BJ (cell line): ENCODE results near the gene ASXL2. TPM values are rescaled to one million over a fixed set of nuclear protein-coding genes. Genes with fewer than 3 reads are reported as not detected.

Experiments used
- CTCF ChIA-PET: fragments of 350-600 bp; formaldehyde crosslinking; extraction: SDS; loops from one replicate; lab custom pipeline; 2021; ENCODE audit warnings: antibody characterized with exemption, inconsistent platforms; lab: Yijun Ruan, JAX
- POLR2A ChIA-PET: fragments of 300-600 bp; sonication (Branson Sonifier 250); formaldehyde crosslinking; extraction: SDS; loops from one replicate; lab custom pipeline; 2021; ENCODE audit warnings: antibody characterized with exemption; lab: Charles Lee
- DNase-seq: peaks from one replicate; pipeline ENCODE4 v3.0.0-alpha.2; 2011; ENCODE audit warnings: low read depth
- H3K27me3 ChIP-seq: 2 replicates; pipeline ENCODE4 v1.6.0; 2011; ENCODE audit warnings: low read length; ENCODE audit not compliant: control insufficient read depth, insufficient read depth
- H3K36me3 ChIP-seq: 2 replicates; pipeline ENCODE4 v1.5.1; 2011; ENCODE audit warnings: low read length; ENCODE audit not compliant: control insufficient read depth, insufficient read depth
- H3K4me3 ChIP-seq: 2 replicates; pipeline ENCODE4 v1.5.1; 2011; ENCODE audit warnings: low read depth, mild to moderate bottlenecking, control low read depth, low read length
- polyA plus RNA-seq: library from polyadenylated mRNA; depleted of rRNA; stranded (reverse); fragments of >200 nt; gene quantifications from 2 replicates; pipeline ENCODE4 v1.2.3, GENCODE V29; 2011
- TF ChIP-seq, protein P1 (sequence below): IDR thresholded peaks from 2 replicates; pipeline ENCODE4 v1.5.1; 2011; ENCODE audit warnings: low read depth, mild to moderate bottlenecking, control low read depth, inconsistent platforms, low read length, moderate library complexity; ENCODE audit not compliant: insufficient read depth

The ASXL2 gene
- polyA plus RNA-seq, 1 experiment = 11.9 TPM

DNA sequence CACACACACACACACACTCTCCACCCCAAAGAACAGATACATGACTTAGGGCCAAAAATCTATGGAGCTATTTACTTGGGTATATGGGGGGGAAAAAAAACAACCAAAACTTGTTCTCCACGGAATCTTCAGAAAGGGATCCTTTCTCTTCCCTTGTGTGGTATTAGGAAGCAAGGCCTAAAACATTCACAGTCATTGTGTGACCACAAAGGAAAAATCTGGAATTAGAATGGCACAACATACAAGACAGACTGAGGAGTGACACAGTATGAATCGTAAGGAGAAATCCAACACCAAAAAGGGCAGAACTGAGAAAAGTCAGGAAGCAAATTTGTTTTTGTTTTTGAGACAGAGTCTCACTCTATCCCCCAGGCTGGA is 70.3 kb downstream of the ASXL2 start:
- no peak for DNase-seq
- no peaks in the 10 kb centered on the region for H3K27me3 ChIP-seq
- CTCF ChIA-PET = interaction anchor here (0.6 kb wide), 1 partner anchor 12 kb away, joined by 3 read pairs; no protein-coding TSS in a partner anchor
- TF ChIP-seq, protein P1, sequence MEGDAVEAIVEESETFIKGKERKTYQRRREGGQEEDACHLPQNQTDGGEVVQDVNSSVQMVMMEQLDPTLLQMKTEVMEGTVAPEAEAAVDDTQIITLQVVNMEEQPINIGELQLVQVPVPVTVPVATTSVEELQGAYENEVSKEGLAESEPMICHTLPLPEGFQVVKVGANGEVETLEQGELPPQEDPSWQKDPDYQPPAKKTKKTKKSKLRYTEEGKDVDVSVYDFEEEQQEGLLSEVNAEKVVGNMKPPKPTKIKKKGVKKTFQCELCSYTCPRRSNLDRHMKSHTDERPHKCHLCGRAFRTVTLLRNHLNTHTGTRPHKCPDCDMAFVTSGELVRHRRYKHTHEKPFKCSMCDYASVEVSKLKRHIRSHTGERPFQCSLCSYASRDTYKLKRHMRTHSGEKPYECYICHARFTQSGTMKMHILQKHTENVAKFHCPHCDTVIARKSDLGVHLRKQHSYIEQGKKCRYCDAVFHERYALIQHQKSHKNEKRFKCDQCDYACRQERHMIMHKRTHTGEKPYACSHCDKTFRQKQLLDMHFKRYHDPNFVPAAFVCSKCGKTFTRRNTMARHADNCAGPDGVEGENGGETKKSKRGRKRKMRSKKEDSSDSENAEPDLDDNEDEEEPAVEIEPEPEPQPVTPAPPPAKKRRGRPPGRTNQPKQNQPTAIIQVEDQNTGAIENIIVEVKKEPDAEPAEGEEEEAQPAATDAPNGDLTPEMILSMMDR = no peak
- POLR2A ChIA-PET = no interaction called here
- peaks cover 5% of the 10 kb centered on the region for H3K36me3 ChIP-seq
- H3K4me3 ChIP-seq = no peak overlapping the region

DNA sequence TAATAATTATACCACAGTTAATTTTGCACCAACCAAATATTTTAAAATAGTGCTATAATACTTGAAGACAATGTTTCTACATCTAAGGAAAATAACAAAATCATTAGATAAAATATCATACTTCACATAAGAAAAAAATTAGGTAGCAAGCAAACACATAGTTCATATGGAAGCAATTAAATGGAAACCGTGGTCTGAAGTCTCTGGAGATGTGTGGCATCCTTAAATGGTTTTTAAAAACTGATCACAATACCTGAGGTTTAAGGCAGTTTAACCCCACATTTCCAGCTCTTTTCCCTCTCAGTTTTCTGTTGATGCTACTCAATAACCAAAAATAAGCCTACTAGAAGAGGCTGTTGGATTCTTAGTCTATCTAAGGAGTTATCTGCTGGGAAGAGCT is 71.3 kb downstream of the ASXL2 start:
- TF ChIP-seq, protein P1 = no peak
- ChIA-PET POLR2A (no interaction called here), CTCF (no interaction called here)
- Histone ChIP-seq H3K36me3 (peaks cover 6% of the 10 kb centered on the region), H3K27me3 (no peaks in the 10 kb centered on the region), H3K4me3 (no peak overlapping the region)
- no peak for DNase-seq

DNA sequence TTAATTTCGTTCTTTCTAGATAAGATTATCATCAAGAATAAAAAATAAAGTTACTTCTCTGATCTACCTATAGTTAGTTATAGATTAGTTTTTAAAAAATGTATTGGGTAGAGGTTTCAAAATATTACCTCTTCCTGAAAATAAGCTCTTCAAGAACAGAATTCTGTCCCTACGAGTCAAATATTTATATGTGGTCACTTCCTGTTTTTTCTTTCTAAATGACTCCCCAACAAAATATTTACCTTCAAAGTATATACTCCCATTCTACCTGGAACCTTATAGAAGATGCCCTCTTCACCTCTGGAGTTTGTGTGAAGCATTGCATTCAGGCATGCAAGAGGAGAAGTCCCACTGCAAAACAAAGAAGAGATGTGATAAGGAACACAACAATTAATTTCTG is 72.3 kb downstream of the ASXL2 start:
- ChIA-PET POLR2A (no interaction called here), CTCF (no interaction called here)
- Histone ChIP-seq H3K36me3 (peaks cover 6% of the 10 kb centered on the region), H3K27me3 (no peaks in the 10 kb centered on the region), H3K4me3 (no peak overlapping the region)
- DNase-seq = no peak
- TF ChIP-seq, protein P1 = no peak

DNA sequence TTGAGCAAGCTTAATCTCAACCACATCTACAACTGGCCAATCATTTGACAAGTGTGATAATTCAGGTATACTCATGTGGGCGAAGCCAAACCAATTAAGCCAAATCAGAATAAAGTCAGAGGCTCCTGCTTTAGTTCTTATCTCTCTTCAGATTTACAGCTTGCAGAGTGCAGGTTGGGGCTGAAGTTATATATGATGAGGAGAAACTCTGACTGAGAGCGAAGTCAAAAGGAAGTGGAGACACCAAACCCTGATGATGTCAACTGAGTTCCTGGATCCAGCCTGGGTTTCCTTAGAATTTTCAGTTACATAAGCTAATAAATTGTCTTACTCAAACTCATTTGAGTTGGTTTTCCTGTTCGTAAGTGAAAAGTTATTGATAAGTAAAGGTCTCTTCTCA is 73.9 kb downstream of the ASXL2 start:
- peaks cover 6% of the 10 kb centered on the region for H3K36me3 ChIP-seq
- DNase-seq = no peak
- TF ChIP-seq, protein P1 = no peak
- ChIA-PET CTCF (interaction anchor here (0.7 kb wide), 1 partner anchor 996 kb away, joined by 3 read pairs; no protein-coding TSS in a partner anchor), POLR2A (no interaction called here)
- no peaks in the 10 kb centered on the region for H3K27me3 ChIP-seq
- no peak overlapping the region for H3K4me3 ChIP-seq

DNA sequence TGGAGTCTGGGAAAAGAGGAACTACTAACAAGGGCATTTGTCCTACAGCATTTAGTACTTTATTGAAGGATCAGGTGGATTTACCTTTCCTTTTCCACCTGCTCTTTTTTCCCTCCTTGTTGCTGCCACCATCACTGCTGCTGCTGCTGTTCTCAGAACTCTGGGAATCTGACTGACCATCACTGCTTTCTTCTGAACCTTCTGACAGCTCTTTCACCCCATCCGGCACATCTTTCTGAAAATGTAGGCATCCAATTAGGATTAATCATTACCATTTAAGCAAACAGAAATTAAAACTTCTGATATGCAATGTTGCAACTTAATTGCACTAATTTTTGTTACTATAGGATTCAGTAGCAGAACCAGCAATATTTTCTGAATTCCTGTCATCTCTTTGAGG is 79.0 kb downstream of the ASXL2 start:
- CTCF ChIA-PET = no interaction called here
- POLR2A ChIA-PET = no interaction called here
- Histone ChIP-seq H3K36me3 (peaks cover 6% of the 10 kb centered on the region), H3K27me3 (no peaks in the 10 kb centered on the region), H3K4me3 (no peak overlapping the region)
- no peak for DNase-seq
- TF ChIP-seq, protein P1 = no peak
